ENCODE results near the gene FAM114A1. TPM values are rescaled to one million over a fixed set of nuclear protein-coding genes. Genes with fewer than 3 reads are reported as not detected.
A peak's percentile ranks its signal among the peaks of the same experiment; 100 is the strongest.

FAM114A1 gene
- total and polyA plus RNA-seq, 7 donors = 5.6 to 20.0 (median 15.4) TPM

DNA sequence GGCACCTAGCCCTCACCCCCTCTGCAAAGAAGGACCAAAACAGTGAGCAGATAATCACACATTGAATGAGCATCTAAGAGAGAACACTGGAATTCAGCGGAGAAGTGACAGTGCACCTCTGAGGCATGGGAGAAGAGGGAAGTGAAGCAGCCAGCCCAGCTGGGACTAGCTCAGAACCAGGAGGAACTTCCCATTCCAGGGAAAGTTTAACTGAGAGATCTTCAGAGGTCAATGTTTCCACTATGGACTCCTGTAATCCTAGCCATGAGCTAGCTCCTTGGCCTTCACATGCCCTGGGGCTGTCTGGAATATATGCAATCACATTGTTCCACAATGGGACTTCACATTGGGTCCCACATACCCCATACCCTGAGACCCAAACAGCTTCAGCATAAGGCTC is 35.4 kb upstream of the FAM114A1 start:
- no peak for ATAC-seq
- Histone ChIP-seq H3K36me3 (ENCODE audit: insufficient read depth in 1 of 2, low read depth in 1 of 2) (no peaks in the 10 kb centered on the region), H3K9me3 (peaks cover 12% of the 10 kb centered on the region), H3K27me3 (ENCODE audit: insufficient read depth in 3 of 3, low read length in 2 of 3) (no peaks in the 10 kb centered on the region), H3K27ac (no peak overlapping the region), H3K4me1 (no peaks in the 10 kb centered on the region), H3K4me3 (no peak overlapping the region)
- intact Hi-C loops (cut with DNase I) = no loop called here
- TF ChIP-seq, protein P1, sequence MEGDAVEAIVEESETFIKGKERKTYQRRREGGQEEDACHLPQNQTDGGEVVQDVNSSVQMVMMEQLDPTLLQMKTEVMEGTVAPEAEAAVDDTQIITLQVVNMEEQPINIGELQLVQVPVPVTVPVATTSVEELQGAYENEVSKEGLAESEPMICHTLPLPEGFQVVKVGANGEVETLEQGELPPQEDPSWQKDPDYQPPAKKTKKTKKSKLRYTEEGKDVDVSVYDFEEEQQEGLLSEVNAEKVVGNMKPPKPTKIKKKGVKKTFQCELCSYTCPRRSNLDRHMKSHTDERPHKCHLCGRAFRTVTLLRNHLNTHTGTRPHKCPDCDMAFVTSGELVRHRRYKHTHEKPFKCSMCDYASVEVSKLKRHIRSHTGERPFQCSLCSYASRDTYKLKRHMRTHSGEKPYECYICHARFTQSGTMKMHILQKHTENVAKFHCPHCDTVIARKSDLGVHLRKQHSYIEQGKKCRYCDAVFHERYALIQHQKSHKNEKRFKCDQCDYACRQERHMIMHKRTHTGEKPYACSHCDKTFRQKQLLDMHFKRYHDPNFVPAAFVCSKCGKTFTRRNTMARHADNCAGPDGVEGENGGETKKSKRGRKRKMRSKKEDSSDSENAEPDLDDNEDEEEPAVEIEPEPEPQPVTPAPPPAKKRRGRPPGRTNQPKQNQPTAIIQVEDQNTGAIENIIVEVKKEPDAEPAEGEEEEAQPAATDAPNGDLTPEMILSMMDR (IDR thresholded peaks at IDR 0.05) = no peak
- 92 to 95% (median 94%) methylated on average over 1 of the region's 1 CpG for WGBS, 3 donors
- DNase-seq = no peak

DNA sequence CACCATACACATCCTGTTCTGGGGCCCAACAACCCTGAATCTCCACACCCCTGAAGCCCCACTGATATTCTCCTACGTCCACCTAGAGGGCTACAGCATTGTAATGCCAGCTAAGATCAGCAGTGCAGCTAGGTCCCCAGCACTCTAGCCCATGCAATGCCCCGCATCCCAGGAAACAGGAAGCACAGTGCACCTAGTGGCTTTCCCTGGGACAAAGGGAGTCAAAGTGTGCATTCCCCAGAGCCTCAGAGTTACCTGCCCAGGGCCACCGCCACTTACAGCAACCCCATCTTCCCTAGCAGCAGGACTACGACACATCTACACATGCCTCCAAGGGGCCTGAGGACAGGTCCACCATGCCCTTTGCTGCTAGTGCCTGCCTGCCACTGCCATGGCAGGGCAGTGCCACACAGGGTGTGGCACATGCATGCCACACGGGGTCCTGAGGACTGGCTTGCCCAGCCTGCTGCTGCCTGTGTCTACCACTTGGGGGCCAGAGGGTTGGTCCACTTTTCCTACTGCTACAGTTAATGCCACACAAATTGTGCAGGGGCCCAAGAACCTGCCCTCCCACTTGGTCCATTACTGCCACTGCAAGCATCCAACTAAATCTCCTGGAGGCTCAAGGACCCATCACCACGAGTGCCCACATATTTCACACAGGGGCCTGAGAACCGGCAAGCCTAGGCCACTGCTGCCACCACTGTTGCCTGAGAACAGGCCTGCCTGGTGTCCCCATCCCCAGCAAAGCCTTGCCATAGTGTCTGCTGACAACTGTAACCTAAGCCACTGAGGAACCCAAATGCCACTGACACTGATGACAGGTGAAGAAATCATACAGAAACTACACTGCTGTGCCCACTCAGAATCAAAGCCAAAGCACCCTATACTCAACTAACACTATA is 34.7 kb upstream of the FAM114A1 start:
- intact Hi-C loops (cut with DNase I) = no loop called here
- Histone ChIP-seq H3K4me1 (no peaks in the 10 kb centered on the region), H3K27me3 (ENCODE audit: insufficient read depth in 3 of 3, low read length in 2 of 3) (no peaks in the 10 kb centered on the region), H3K27ac (no peak overlapping the region), H3K9me3 (peaks cover 12% of the 10 kb centered on the region), H3K4me3 (no peak overlapping the region), H3K36me3 (ENCODE audit: insufficient read depth in 1 of 2, low read depth in 1 of 2) (no peaks in the 10 kb centered on the region)
- peak in 1 of 4 donors; percentile 32 for ATAC-seq
- TF ChIP-seq, protein P1 (IDR thresholded peaks at IDR 0.05) = no peak
- 87 to 88% (median 88%) methylated on average over 7 of the region's 7 CpGs for WGBS, 3 donors
- no peak for DNase-seq

DNA sequence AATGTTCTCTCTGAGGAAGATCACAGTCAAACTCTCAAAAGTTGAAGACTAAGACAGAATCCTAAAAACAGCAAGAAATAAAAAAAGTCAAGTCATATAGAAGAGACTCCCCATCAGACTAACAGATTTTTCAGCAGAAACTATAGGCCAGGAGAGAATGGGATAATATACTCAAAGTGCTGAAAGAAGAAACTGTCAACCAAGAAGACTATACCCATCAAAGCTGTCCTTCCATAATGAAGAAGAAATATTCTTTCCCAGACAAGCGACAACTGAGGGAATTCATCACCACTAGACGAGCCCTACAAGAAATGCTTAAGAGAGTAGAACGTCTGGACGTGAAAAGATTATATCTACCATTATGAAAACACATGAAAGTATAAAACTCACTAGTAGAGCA is 33.0 kb upstream of the FAM114A1 start:
- intact Hi-C loops (cut with DNase I) = no loop called here
- TF ChIP-seq, protein P1 (IDR thresholded peaks at IDR 0.05) = no peak
- ATAC-seq (no peak), DNase-seq (no peak)
- Histone ChIP-seq H3K27ac (no peak overlapping the region), H3K27me3 (ENCODE audit: insufficient read depth in 3 of 3, low read length in 2 of 3) (no peaks in the 10 kb centered on the region), H3K36me3 (ENCODE audit: insufficient read depth in 1 of 2, low read depth in 1 of 2) (no peaks in the 10 kb centered on the region), H3K9me3 (peaks cover 12% of the 10 kb centered on the region), H3K4me1 (no peaks in the 10 kb centered on the region), H3K4me3 (no peak overlapping the region)
- WGBS, 3 donors = 92 to 95% (median 93%) methylated on average over 4 of the region's 4 CpGs

DNA sequence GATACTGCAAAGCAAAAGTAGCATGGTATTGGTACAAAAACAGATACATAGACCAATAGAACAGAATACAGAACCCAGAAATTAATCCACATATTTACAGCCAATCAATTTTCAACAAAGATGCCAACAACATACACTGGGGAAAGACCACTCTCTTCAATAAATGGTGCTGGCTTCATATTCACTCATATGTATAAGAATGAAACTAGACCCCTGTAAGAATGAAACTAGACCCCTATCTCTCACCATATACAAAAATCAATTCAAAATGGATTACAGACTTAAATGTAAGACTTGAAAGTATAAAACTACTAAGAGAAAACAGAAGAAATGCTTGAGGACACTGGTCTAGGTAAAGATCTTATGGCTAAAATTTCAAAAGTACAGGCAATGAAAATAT is 30.3 kb upstream of the FAM114A1 start:
- Histone ChIP-seq H3K4me3 (no peak overlapping the region), H3K9me3 (peaks cover 12% of the 10 kb centered on the region), H3K27me3 (ENCODE audit: insufficient read depth in 3 of 3, low read length in 2 of 3) (no peaks in the 10 kb centered on the region), H3K4me1 (no peaks in the 10 kb centered on the region), H3K27ac (no peak overlapping the region), H3K36me3 (ENCODE audit: insufficient read depth in 1 of 2, low read depth in 1 of 2) (no peaks in the 10 kb centered on the region)
- ATAC-seq (no peak), DNase-seq (no peak)
- intact Hi-C loops (cut with DNase I) = no loop called here
- TF ChIP-seq, protein P1 (IDR thresholded peaks at IDR 0.05) = no peak
